ENCODE results near the gene SDSL. TPM values are rescaled to one million over a fixed set of nuclear protein-coding genes. Genes with fewer than 3 reads are reported as not detected.

Gene SDSL
- total RNA-seq, 1 donor, result 3.5 TPM

GRCh38 chr12:113438523-113439300 lies 16.5 kb downstream of the SDSL start:
- no peak for TF ChIP-seq CTCF (IDR thresholded peaks at IDR 0.05; ENCODE audit: insufficient read depth, low read depth, low read length)
- H3K4me3 ChIP-seq (ENCODE audit: low read depth, low read length), result no peak overlapping the region
- no peak for DNase-seq (ENCODE audit: low read depth)

GRCh38 chr12:113439301-113439597 lies 17.1 kb downstream of the SDSL start:
- DNase-seq (ENCODE audit: low read depth), result no peak
- H3K4me3 ChIP-seq (ENCODE audit: low read depth, low read length), result no peak overlapping the region
- TF ChIP-seq CTCF (IDR thresholded peaks at IDR 0.05; ENCODE audit: insufficient read depth, low read depth, low read length), result no peak

- peak; percentile 31 for DNase-seq (ENCODE audit: low read depth)
These were observed 17.4 kb downstream of the SDSL start for GRCh38 chr12:113439606-113440030.

GRCh38 chr12:113440336-113440735 lies 18.2 kb downstream of the SDSL start:
- no peak overlapping the region for H3K4me3 ChIP-seq (ENCODE audit: low read depth, low read length)
- no peak for DNase-seq (ENCODE audit: low read depth)
- no peak for TF ChIP-seq CTCF (IDR thresholded peaks at IDR 0.05; ENCODE audit: insufficient read depth, low read depth, low read length)

More at GRCh38 chr12:113439606-113440030, 17.4 kb downstream of the SDSL start:
- peak; percentile 77 for TF ChIP-seq CTCF (IDR thresholded peaks at IDR 0.05; ENCODE audit: insufficient read depth, low read depth, low read length)
- no peak overlapping the region for H3K4me3 ChIP-seq (ENCODE audit: low read depth, low read length)

GRCh38 chr12:113440947-113441782 lies 19.0 kb downstream of the SDSL start:
- DNase-seq (ENCODE audit: low read depth), result no peak
- no peak overlapping the region for H3K4me3 ChIP-seq (ENCODE audit: low read depth, low read length)
- TF ChIP-seq CTCF (IDR thresholded peaks at IDR 0.05; ENCODE audit: insufficient read depth, low read depth, low read length), result no peak

- DNase-seq (ENCODE audit: low read depth), result no peak
- no peak for TF ChIP-seq CTCF (IDR thresholded peaks at IDR 0.05; ENCODE audit: insufficient read depth, low read depth, low read length)
- H3K4me3 ChIP-seq (ENCODE audit: low read depth, low read length), result no peak overlapping the region
These were observed 20.9 kb downstream of the SDSL start for GRCh38 chr12:113443030-113443539.

Data from fibroblast of villous mesenchyme (primary cell).